Right lobe of liver (tissue), 6 donors: ENCODE results near the gene NCOA3. TPM values are rescaled to one million over a fixed set of nuclear protein-coding genes. Genes with fewer than 3 reads are reported as not detected.

Experiments
- ATAC-seq, 4 donors: fragments of 200-7000 bp; cut with Tn5 transposase; one replicate each; pipeline ENCODE4 v1.9.1; 2020; ENCODE audit warnings: mild to moderate bottlenecking in 4 of 4, moderate library complexity in 4 of 4
- DNase-seq, 3 donors: peaks; one replicate each; pipeline ENCODE4 v3.0.0-alpha.2; 2020
- H3K27ac ChIP-seq, 3 donors: fragments of 200-600 bp; one replicate each; pipeline ENCODE4 v1.8.0; 2022
- H3K27me3 ChIP-seq, 2 donors: fragments of 200-600 bp; one replicate each; pipeline ENCODE4 v1.8.0; 2022
- H3K36me3 ChIP-seq, 4 donors: fragments of 200-600 bp; sonication (generic) in 1 of 4; one replicate each; pipeline versions ENCODE4 v1.5.1 to v1.8.0; 2017 to 2022; ENCODE audit warnings: control low read depth in 1 of 4
- H3K4me1 ChIP-seq, 4 donors: fragments of 200-600 bp; sonication (generic) in 1 of 4; one replicate each; pipeline versions ENCODE4 v1.5.1 to v1.8.0; 2017 to 2022; ENCODE audit warnings: control low read depth in 1 of 4
- H3K4me3 ChIP-seq, 3 donors: fragments of 200-600 bp; one replicate each; pipeline ENCODE4 v1.8.0; 2022
- H3K9me3 ChIP-seq, 4 donors: fragments of 200-600 bp; sonication (generic) in 1 of 4; one replicate each; pipeline versions ENCODE4 v1.5.1 to v1.8.0; 2017 to 2022; ENCODE audit warnings: control low read depth in 1 of 4
- CTCF ChIP-seq, 4 donors: fragments of 200-600 bp in 3 of 4; fragments of 450-650 bp in 1 of 4; IDR thresholded peaks; one replicate each; pipeline versions ENCODE4 v1.5.1 to v1.8.0; 2016 to 2022; ENCODE audit warnings: antibody characterized with exemption in 4 of 4, mild to moderate bottlenecking in 2 of 4
- POLR2A ChIP-seq: fragments of 450-650 bp; IDR thresholded peaks from one replicate; pipeline ENCODE4 v1.6.1; 2017; ENCODE audit warnings: antibody characterized with exemption, mild to moderate bottlenecking
- WGBS: methylation state at CpG from one replicate; pipeline ENCODE4 v1.1.6; 2018; ENCODE audit warnings: low coverage, low lambda C conversion rate; ENCODE audit not compliant: insufficient coverage; ENCODE audit errors: missing lambda C conversion rate; 5-methylcytosine and 5-hydroxymethylcytosine counted together
- intact Hi-C, 2 donors: fragments of 100-400 bp; cut with DNase I; formaldehyde crosslinking; loops; one replicate each; pipeline versions ENCODE4 v1.11.2 to v1.14.1; 2022
- total RNA-seq, 6 experiments: library from RNA; depleted of rRNA in 2 of 6; stranded (reverse); fragments of >200 nt in 2 of 6; fragmentation: NEBNext Ultra II Directional in 3 of 6; extraction: Animal tissue kit (Norgen Biotek cat#: 25700) in 3 of 6; gene quantifications; one replicate each; pipeline versions ENCODE4 v1.1.0 to v1.2.4, GENCODE V29; 2016 to 2023
- donor health status: DM: no; HTN: yes; CAD: no.
- donor health status: DM: no; HTN: no; CAD: no.
- donor health status: DM: no; HTN: no; CAD: no.
- donor health status: DM: no; HTN: yes; CAD: no.
- donor health status: DM: no; HTN: yes; CAD: no.

The NCOA3 gene
- total RNA-seq, 6 experiments from 2014 or later = 11.2 to 15.1 (median 13.8) TPM

GRCh38 chr20:47614703-47615309, 113.1 kb downstream of the NCOA3 start:
- intact Hi-C loops = no loop called here
- no peak for DNase-seq
- ATAC-seq = no peak
- WGBS = 100% methylated on average over 2 of the region's 2 CpGs
- Histone ChIP-seq H3K4me3 (no peak overlapping the region), H3K27me3 (no peaks in the 10 kb centered on the region), H3K4me1 (peaks cover 0 to 5% (median 0%) of the 10 kb centered on the region in 4 donors), H3K36me3 (no peaks in the 10 kb centered on the region), H3K9me3 (no peaks in the 10 kb centered on the region), H3K27ac (no peak overlapping the region)
- TF ChIP-seq POLR2A = no peak
- no peak for TF ChIP-seq CTCF (IDR thresholded peaks at IDR 0.05)

- peaks cover 0 to 9% (median 0%) of the 10 kb centered on the region in 4 donors for H3K36me3 ChIP-seq
- H3K27ac ChIP-seq = no peak overlapping the region
- no peaks in the 10 kb centered on the region for H3K27me3 ChIP-seq
- no peaks in the 10 kb centered on the region for H3K9me3 ChIP-seq
- intact Hi-C loops = no loop called here
- TF ChIP-seq CTCF (IDR thresholded peaks at IDR 0.05) = no peak
- no peak for TF ChIP-seq POLR2A
- no peaks in the 10 kb centered on the region for H3K4me1 ChIP-seq
- DNase-seq (no peak), ATAC-seq (no peak)
- WGBS = 95% methylated on average over 3 of the region's 6 CpGs
- no peak overlapping the region for H3K4me3 ChIP-seq
Measured at GRCh38 chr20:47618479-47618878, 116.8 kb downstream of the NCOA3 start.

- H3K27ac ChIP-seq = no peak overlapping the region
- H3K9me3 ChIP-seq = no peaks in the 10 kb centered on the region
- ATAC-seq = peak; percentile 34 to 56 (median 48)
- no peaks in the 10 kb centered on the region for H3K27me3 ChIP-seq
- peaks cover 0 to 14% (median 2%) of the 10 kb centered on the region in 4 donors for H3K36me3 ChIP-seq
- 9% methylated on average over 5 of the region's 8 CpGs for WGBS
- intact Hi-C loops = loop anchor here (10.0 kb wide), 2 partner anchors 236 to 446 kb away; no protein-coding TSS in a partner anchor
- no peak for DNase-seq
- no peaks in the 10 kb centered on the region for H3K4me1 ChIP-seq
- H3K4me3 ChIP-seq = no peak overlapping the region
- TF ChIP-seq CTCF (IDR thresholded peaks at IDR 0.05) = peak; percentile 76 to 88 (median 86)
- TF ChIP-seq POLR2A = no peak
Measured at GRCh38 chr20:47620808-47621805, 119.4 kb downstream of the NCOA3 start.

GRCh38 chr20:47622118-47622665, 120.5 kb downstream of the NCOA3 start:
- H3K9me3 ChIP-seq = no peaks in the 10 kb centered on the region
- no peak overlapping the region for H3K27ac ChIP-seq
- no peaks in the 10 kb centered on the region for H3K4me1 ChIP-seq
- no peak for TF ChIP-seq POLR2A
- no peak for TF ChIP-seq CTCF (IDR thresholded peaks at IDR 0.05)
- DNase-seq = no peak
- ATAC-seq = no peak
- H3K4me3 ChIP-seq = no peak overlapping the region
- H3K27me3 ChIP-seq = no peaks in the 10 kb centered on the region
- intact Hi-C loops = loop anchor here (10.0 kb wide), 2 partner anchors 237 to 447 kb away; no protein-coding TSS in a partner anchor
- H3K36me3 ChIP-seq = peaks cover 0 to 14% (median 2%) of the 10 kb centered on the region in 4 donors
- 88% methylated on average over 9 of the region's 9 CpGs for WGBS
